Neural cell (in vitro differentiated cells): ENCODE data around the gene C3. TPM values are rescaled to one million over a fixed set of nuclear protein-coding genes. Genes with fewer than 3 reads are reported as not detected.

Experiments
- H2AFZ ChIP-seq: fragments of 200-600, 300-800 bp; sonication (generic), shearing (Covaris generic); 2 replicates; pipeline ENCODE4 v1.6.0; 2014; ENCODE audit warnings: low read depth, mild to moderate bottlenecking, antibody characterized with exemption, low read length, moderate library complexity
- H3F3A ChIP-seq: fragments of 200-600 bp; shearing (Covaris generic); 2 replicates; pipeline ENCODE4 v1.6.1; 2016; ENCODE audit warnings: mild to moderate bottlenecking, moderate library complexity, mixed read lengths, antibody characterized with exemption, low read length; ENCODE audit not compliant: insufficient read depth, poor library complexity, severe bottlenecking
- H3K27ac ChIP-seq: fragments of 200-600, 300-800 bp; sonication (generic), shearing (Covaris generic); 2 replicates; pipeline ENCODE4 v1.5.1; 2014; ENCODE audit warnings: mild to moderate bottlenecking, low read length, moderate library complexity
- H3K27me3 ChIP-seq: fragments of 300-800, 200-600 bp; sonication (generic), shearing (Covaris generic); 2 replicates; pipeline ENCODE4 v1.6.0; 2014; ENCODE audit warnings: mild to moderate bottlenecking, low read depth, low read length, moderate library complexity; ENCODE audit not compliant: insufficient read depth
- H3K36me3 ChIP-seq: fragments of 300-800, 200-600 bp; sonication (generic), shearing (Covaris generic); 2 replicates; pipeline ENCODE4 v1.5.1; 2014; ENCODE audit warnings: mild to moderate bottlenecking, antibody characterized with exemption, low read length, moderate library complexity; ENCODE audit not compliant: insufficient read depth
- H3K4me2 ChIP-seq: fragments of 300-800, 200-600 bp; sonication (generic), shearing (Covaris generic); 2 replicates; pipeline ENCODE4 v1.6.0; 2014; ENCODE audit warnings: mild to moderate bottlenecking, low read length
- H3K4me3 ChIP-seq: fragments of 300-800, 200-600 bp; sonication (generic), shearing (Covaris generic); 2 replicates; pipeline ENCODE4 v1.5.1; 2014; ENCODE audit warnings: mild to moderate bottlenecking, low read length, moderate library complexity
- H3K79me2 ChIP-seq: fragments of 200-600 bp; shearing (Covaris generic); replicated peaks from 2 replicates; pipeline ENCODE4 v1.6.0; 2014; ENCODE audit warnings: mild to moderate bottlenecking, low read length, moderate library complexity; ENCODE audit not compliant: insufficient read depth
- H3K9ac ChIP-seq: fragments of 300-800, 200-600 bp; sonication (generic), shearing (Covaris generic); 2 replicates; pipeline ENCODE4 v1.6.1; 2016; ENCODE audit warnings: mild to moderate bottlenecking, low read length, mixed read lengths
- H3K9me2 ChIP-seq: fragments of 200-600 bp; shearing (Covaris generic); 2 replicates; pipeline ENCODE4 v1.6.1; 2016; ENCODE audit warnings: mild to moderate bottlenecking, low read length, mixed read lengths; ENCODE audit not compliant: insufficient read depth
- H3K9me3 ChIP-seq: fragments of 200-600, 300-800 bp; sonication (generic), shearing (Covaris generic); 2 replicates; pipeline ENCODE4 v1.6.1; 2016; ENCODE audit warnings: mild to moderate bottlenecking, mixed run types, low read length, moderate library complexity, mixed read lengths
- H4K20me1 ChIP-seq: fragments of 200-600 bp; shearing (Covaris generic); 2 replicates; pipeline ENCODE4 v1.6.1; 2016; ENCODE audit warnings: mild to moderate bottlenecking, mixed run types; ENCODE audit not compliant: insufficient read depth
- CTCF ChIP-seq: fragments of 450-650 bp; IDR thresholded peaks from 2 replicates; pipeline ENCODE4 v1.5.1; 2014; ENCODE audit warnings: antibody characterized with exemption, mild to moderate bottlenecking, moderate library complexity; ENCODE audit not compliant: poor library complexity, severe bottlenecking
- EP300 ChIP-seq: fragments of 450-650 bp; conservative IDR thresholded peaks from 2 replicates; pipeline ENCODE4 v1.6.1; 2014; ENCODE audit warnings: antibody characterized with exemption, mild to moderate bottlenecking, moderate library complexity; ENCODE audit not compliant: poor library complexity, severe bottlenecking
- EZH2 ChIP-seq: fragments of 200-600, 300-800 bp; shearing (Covaris generic), sonication (generic); IDR thresholded peaks from 2 replicates; pipeline ENCODE4 v1.6.1; 2014; ENCODE audit warnings: antibody characterized with exemption, low read length, borderline replicate concordance, mild to moderate bottlenecking; ENCODE audit not compliant: insufficient read depth, poor library complexity, severe bottlenecking
- MXI1 ChIP-seq: fragments of 450-650 bp; conservative IDR thresholded peaks from 2 replicates; pipeline ENCODE4 v1.6.1; 2014; ENCODE audit warnings: antibody characterized with exemption, mild to moderate bottlenecking; ENCODE audit not compliant: poor library complexity, severe bottlenecking
- POLR2AphosphoS5 ChIP-seq: IDR thresholded peaks from 2 replicates; pipeline ENCODE4 v1.6.1; 2012
- RAD21 ChIP-seq: fragments of 450-650 bp; conservative IDR thresholded peaks from 2 replicates; pipeline ENCODE4 v1.6.1; 2014; ENCODE audit warnings: antibody characterized with exemption, mild to moderate bottlenecking, moderate library complexity
- SMC3 ChIP-seq: fragments of 450-650 bp; conservative IDR thresholded peaks from 2 replicates; pipeline ENCODE4 v1.6.1; 2014; ENCODE audit warnings: antibody characterized with exemption, mild to moderate bottlenecking, moderate library complexity; ENCODE audit not compliant: poor library complexity
- TAF1 ChIP-seq: IDR thresholded peaks from 2 replicates; pipeline ENCODE4 v1.6.1; 2012; ENCODE audit warnings: low read depth
- polyA plus RNA-seq: library from polyadenylated mRNA; depleted of rRNA; stranded (reverse); fragments of >200 nt; gene quantifications from 2 replicates; pipeline ENCODE4 v1.2.3, GENCODE V29; 2014
- TF ChIP-seq, protein P1 (sequence below): IDR thresholded peaks from 2 replicates; pipeline ENCODE4 v1.6.1; 2012; ENCODE audit warnings: borderline replicate concordance

The C3 gene
- polyA plus RNA-seq, 1 donor from 2014 or later: not detected

GRCh38 chr19:6679139-6679538 lies 41.3 kb downstream of the C3 start:
- H4K20me1 ChIP-seq: no peaks in the 10 kb centered on the region
- no peak overlapping the region for H3K4me2 ChIP-seq
- no peaks in the 10 kb centered on the region for H3K36me3 ChIP-seq
- H3K9ac ChIP-seq: no peak overlapping the region
- no peaks in the 10 kb centered on the region for H3K9me3 ChIP-seq
- no peak overlapping the region for H3K27ac ChIP-seq
- H3K79me2 ChIP-seq: no peaks in the 10 kb centered on the region
- TF ChIP-seq POLR2AphosphoS5: no peak
- no peak for TF ChIP-seq SMC3
- no peak for TF ChIP-seq CTCF
- TF ChIP-seq RAD21: no peak
- TF ChIP-seq MXI1: no peak
- TF ChIP-seq EP300: no peak
- no peak for TF ChIP-seq TAF1
- no peak for TF ChIP-seq EZH2
- TF ChIP-seq, protein P1, sequence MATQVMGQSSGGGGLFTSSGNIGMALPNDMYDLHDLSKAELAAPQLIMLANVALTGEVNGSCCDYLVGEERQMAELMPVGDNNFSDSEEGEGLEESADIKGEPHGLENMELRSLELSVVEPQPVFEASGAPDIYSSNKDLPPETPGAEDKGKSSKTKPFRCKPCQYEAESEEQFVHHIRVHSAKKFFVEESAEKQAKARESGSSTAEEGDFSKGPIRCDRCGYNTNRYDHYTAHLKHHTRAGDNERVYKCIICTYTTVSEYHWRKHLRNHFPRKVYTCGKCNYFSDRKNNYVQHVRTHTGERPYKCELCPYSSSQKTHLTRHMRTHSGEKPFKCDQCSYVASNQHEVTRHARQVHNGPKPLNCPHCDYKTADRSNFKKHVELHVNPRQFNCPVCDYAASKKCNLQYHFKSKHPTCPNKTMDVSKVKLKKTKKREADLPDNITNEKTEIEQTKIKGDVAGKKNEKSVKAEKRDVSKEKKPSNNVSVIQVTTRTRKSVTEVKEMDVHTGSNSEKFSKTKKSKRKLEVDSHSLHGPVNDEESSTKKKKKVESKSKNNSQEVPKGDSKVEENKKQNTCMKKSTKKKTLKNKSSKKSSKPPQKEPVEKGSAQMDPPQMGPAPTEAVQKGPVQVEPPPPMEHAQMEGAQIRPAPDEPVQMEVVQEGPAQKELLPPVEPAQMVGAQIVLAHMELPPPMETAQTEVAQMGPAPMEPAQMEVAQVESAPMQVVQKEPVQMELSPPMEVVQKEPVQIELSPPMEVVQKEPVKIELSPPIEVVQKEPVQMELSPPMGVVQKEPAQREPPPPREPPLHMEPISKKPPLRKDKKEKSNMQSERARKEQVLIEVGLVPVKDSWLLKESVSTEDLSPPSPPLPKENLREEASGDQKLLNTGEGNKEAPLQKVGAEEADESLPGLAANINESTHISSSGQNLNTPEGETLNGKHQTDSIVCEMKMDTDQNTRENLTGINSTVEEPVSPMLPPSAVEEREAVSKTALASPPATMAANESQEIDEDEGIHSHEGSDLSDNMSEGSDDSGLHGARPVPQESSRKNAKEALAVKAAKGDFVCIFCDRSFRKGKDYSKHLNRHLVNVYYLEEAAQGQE: no peak
- no peaks in the 10 kb centered on the region for H3K9me2 ChIP-seq
- no peak overlapping the region for H3K4me3 ChIP-seq
- H3F3A ChIP-seq: no peaks in the 10 kb centered on the region
- H3K27me3 ChIP-seq: no peaks in the 10 kb centered on the region
- no peak overlapping the region for H2AFZ ChIP-seq

- no peak overlapping the region for H2AFZ ChIP-seq
- no peaks in the 10 kb centered on the region for H3K9me2 ChIP-seq
- no peaks in the 10 kb centered on the region for H3F3A ChIP-seq
- no peak overlapping the region for H3K9ac ChIP-seq
- no peak for TF ChIP-seq SMC3
- TF ChIP-seq TAF1: no peak
- TF ChIP-seq EZH2: no peak
- no peak for TF ChIP-seq RAD21
- no peak for TF ChIP-seq MXI1
- TF ChIP-seq CTCF: no peak
- TF ChIP-seq POLR2AphosphoS5: no peak
- no peak for TF ChIP-seq EP300
- TF ChIP-seq, protein P1: no peak
- H3K27me3 ChIP-seq: no peaks in the 10 kb centered on the region
- no peak overlapping the region for H3K4me2 ChIP-seq
- H3K27ac ChIP-seq: no peak overlapping the region
- H3K36me3 ChIP-seq: no peaks in the 10 kb centered on the region
- no peaks in the 10 kb centered on the region for H3K79me2 ChIP-seq
- H3K4me3 ChIP-seq: no peak overlapping the region
- H3K9me3 ChIP-seq: no peaks in the 10 kb centered on the region
- H4K20me1 ChIP-seq: no peaks in the 10 kb centered on the region
These were observed 41.8 kb downstream of the C3 start for GRCh38 chr19:6678690-6679109.
